Measurements from ENCODE around the gene CPLANE2.
A peak's percentile ranks its signal among the peaks of the same experiment; 100 is the strongest.
"Not testable (repeated sequence)": the region's sequence is repeated elsewhere in the genome, so short reads cannot be mapped to it uniquely, and the experiment has no call there.

CPLANE2 gene, protein sequence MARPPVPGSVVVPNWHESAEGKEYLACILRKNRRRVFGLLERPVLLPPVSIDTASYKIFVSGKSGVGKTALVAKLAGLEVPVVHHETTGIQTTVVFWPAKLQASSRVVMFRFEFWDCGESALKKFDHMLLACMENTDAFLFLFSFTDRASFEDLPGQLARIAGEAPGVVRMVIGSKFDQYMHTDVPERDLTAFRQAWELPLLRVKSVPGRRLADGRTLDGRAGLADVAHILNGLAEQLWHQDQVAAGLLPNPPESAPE

DNA sequence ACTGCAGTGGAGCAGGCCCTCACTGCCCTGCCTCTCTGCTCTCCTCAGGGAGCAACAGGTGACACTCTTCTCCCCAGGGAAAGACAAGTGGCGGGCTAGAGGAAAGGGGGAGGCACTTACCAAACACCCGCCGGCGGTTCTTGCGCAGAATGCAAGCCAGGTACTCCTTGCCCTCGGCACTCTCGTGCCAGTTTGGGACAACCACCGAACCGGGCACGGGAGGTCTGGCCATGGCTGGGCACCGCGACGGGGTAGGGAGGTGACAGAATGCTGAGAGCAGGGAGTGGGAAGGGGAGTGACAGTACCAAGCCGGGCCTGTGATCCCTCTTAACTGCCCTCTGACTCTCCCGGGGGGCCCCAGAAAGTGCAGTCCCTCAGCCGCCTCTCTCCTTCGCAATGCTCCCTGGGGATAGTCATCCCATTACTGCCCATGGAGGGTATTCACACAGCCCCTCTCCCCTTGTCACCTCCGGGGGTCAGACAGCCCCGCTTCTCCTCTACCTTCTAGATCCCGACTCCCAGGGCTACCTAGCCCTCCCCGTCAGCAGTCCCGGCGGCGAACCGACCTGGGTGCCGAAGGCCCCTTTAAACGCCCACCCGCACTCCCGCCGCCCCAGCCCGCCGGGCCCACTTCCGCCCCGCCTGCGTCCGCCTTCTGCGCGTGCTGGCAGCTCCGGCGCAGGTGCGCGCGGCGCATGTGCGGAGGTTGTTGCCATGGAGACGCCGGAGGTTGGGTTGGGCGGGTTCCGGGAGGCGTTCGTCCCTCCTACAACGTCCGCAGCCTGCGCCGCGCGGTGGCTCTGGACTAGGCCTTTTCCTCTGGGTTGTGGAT lies at the start of gene CPLANE2:
Gene CPLANE2, minus strand, starts transcription at position 673 of the 832 bp plus-strand sequence. Its CDS starts 441 bp downstream, at position 232.
- DNase-seq (ENCODE audit: low read depth in 2 of 2) = peak; percentile 92 to 96

- DNase-seq (ENCODE audit: low read depth in 2 of 2) = no peak
Measured at GRCh38 chr1:16286122-16286521, 49.1 kb upstream of the CPLANE2 start.

DNA sequence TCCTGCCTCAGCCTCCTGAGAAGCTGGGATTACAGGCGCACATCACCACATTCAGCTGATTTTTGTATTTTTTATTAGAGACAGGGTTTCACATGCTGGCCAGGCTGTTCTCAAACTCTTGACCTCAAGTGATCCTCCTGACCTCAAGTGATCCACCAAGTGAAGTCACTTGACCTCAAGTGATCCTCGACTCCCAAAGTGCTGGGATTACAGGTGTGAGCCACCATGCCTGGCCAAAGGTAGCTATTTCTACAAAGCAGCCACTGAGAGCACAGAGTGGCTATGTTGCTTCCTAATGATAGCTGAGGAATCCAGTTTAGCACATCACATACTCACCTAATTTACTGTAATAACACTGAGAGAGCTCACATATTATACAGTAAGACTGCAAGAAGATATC lies 44.8 kb upstream of the CPLANE2 start:
- DNase-seq (ENCODE audit: low read depth in 2 of 2) = no peak

DNA sequence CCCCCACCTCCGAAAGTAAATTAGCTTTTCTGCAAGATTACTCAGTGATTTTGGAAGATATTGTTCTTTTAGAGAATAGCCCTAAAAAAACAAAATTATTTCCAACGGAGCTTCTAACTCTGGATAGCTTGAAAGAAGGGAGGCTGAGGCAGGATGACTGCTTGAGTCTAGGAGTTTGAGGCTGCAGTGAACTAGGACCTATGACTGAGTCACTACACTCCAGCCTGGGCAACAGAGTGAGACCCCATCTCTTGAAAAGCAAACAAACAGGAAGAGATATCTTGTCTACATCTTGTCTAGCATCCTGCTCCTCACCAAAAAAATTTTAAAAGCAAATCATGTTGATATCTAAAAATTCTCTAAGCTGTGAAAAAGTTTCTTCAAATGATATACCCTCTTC lies 42.2 kb upstream of the CPLANE2 start:
- no peak for DNase-seq (ENCODE audit: low read depth in 2 of 2)

- DNase-seq (ENCODE audit: low read depth in 2 of 2) = no peak
Measured at GRCh38 chr1:16276302-16277030, 39.5 kb upstream of the CPLANE2 start.

- no peak for DNase-seq (ENCODE audit: low read depth in 2 of 2)
Measured at GRCh38 chr1:16275591-16275990, 38.6 kb upstream of the CPLANE2 start.

DNA sequence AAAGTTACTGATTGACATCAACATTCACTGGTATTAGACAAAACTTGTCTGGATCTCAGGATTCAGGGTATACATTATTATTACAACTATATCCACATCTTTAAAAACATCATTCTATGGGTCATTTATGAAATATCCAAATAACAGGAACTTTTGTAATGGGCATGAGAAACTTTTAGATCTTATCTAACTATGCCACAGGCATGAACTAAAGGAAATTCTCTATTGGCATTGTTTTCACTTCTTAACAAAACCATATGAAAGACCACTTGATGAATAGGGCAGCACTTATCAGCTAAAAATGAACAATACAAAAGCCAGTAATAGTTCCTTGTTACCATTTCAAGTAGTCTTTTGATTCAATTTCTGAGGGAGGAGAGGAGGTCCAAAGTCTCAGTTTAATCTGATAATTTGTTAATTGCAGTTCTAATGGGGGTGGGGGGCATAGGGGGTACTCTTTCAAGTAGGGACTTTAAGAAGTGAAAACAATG lies 30.8 kb upstream of the CPLANE2 start:
- no peak for DNase-seq (ENCODE audit: low read depth in 2 of 2)

DNA sequence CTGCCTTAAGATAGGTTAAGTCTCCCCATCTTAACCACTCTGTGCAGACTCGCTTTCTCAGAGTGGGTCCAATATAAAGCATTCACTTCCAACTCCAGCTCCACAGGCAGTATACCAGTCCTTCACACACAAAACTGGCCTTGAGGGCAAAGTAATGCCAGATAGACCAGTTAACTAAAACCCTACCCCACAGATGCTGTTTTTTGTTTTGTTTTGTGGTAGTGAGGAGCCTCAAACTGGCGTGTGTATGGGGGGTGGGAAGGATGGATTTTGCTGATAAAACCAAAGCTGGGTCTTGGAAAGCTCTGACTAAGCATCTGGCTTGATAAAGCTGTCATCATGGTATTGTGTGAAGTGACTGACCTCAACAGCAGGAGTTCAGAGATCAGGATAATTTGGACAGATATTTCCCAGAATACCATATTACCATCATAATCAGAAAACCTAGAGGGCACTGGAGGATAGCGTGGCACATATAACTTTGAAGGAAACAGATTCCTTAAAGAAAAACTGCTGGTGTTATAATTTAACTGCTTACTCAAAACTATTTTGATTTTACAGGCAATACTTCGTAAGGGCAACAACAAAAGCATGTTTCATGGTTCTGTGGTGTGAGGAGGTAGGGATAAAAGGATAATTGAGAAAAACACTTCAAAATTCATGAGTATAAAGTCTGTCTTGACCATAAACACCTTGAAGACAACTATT lies 29.6 kb upstream of the CPLANE2 start:
- DNase-seq (ENCODE audit: low read depth in 2 of 2) = no peak

- no peak for DNase-seq (ENCODE audit: low read depth in 2 of 2)
Measured at GRCh38 chr1:16262067-16262466, 25.1 kb upstream of the CPLANE2 start.

DNA sequence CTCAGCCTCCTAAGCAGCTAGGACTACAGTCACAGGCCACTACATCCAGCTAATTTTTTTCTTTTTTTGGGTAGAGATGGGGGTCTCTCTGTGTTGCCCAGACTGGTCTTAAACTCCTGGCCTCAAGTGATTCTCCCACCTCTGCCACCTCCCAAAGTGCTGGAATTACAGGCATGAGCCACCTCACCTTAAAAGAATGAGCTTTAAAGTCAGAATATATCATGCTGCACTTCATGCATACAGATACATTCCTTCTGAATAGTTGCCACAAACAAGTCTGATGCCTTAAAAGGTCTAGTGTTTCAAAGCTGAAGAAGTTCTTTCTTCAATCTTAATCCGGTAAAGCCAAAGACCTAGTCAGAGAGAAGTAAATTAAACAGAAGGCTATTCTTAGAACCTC lies 23.8 kb upstream of the CPLANE2 start:
- DNase-seq (ENCODE audit: low read depth in 2 of 2) = no peak

DNA sequence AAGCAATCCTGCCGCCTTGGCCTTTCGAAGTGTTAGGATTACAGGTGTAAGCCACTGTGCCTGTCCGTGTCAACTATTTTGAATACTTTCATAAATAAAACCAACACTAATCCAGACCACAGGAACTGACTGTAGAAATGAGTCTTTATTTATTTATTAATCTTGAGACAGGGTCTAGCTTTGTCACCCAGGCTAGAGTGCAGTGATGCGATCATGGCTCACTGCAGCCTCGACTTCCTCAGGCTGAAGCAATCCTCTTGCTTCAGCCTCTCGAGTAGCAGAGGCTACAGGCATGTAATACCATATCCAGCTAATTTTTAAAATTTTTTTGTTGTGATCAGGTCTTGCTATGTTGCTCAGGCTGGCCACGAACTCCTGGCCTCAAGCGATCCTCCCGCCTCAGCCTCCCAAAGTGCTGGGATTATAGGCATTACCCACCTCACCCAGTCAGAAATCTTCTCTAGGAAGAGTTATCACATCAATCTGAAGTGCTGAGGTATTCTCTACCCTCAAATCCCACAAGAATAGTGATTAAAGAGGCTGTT lies 21.7 kb upstream of the CPLANE2 start:
- DNase-seq (ENCODE audit: low read depth in 2 of 2) = no peak

DNA sequence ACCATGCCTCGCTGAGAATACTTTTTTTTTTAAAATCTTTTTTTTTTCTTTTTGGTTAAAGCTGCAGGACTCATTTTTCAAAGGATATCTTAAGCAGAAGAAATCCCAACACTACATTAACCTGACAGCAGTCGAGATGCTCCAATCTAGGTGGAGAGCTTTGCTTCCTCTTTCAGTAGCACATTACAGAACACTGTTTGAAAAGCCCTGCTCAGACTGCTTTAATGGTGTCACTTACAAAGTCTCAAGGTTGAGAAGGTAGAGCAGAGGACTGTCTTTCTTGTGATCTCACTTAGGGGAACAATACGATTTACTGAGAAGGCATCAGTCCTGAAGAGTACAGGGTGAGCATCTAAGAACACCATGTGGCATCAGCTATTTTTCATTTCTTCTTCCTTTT lies 21.0 kb upstream of the CPLANE2 start:
- DNase-seq (ENCODE audit: low read depth in 2 of 2) = no peak

DNA sequence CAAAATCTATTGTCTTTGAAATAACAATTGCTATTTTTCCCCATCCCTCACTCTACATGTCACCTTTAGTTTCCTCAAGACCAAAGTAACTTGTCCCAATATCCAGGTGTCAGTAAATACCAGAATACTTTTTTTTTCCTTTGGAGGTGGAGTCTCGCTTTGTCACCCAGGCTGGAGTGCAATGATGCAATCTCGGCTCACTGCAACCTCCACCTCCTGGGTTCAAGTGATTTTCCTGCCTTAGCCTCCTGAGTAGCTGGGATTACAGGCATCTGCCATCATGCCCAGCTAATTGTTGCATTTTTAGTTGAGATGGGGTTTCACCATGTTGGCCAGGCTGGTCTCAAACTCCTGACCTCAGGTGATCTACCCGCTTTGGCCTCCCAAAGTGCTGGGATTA lies 20.6 kb upstream of the CPLANE2 start:
- not testable (repeated sequence) for DNase-seq (ENCODE audit: low read depth in 2 of 2)

DNA sequence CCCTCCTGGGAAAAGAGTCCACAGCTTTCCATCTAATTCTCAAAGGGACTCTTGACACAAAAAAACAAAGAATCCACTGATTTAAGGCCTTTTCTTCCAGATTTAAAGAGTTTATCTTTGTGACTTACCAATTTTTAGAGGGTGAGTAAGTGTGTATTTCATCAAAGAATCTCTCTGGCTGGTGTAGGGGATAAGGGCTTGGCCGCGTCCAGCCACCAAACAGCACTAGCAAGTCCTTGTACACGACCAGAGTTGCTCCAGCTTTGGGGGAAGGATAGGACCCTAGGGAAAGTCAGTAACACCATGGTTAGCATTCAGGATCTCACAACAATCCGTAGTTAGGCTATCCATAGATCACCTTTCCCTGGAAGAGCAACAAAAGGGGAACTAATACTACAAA lies 19.5 kb upstream of the CPLANE2 start:
- no peak for DNase-seq (ENCODE audit: low read depth in 2 of 2)

GRCh38 chr1:16254263-16254928 lies 17.4 kb upstream of the CPLANE2 start:
- DNase-seq (ENCODE audit: low read depth in 2 of 2) = no peak

- DNase-seq (ENCODE audit: low read depth in 2 of 2) = no peak
Measured at GRCh38 chr1:16253332-16253922, 16.4 kb upstream of the CPLANE2 start.

- DNase-seq (ENCODE audit: low read depth in 2 of 2) = no peak
Measured at GRCh38 chr1:16252912-16253311, 15.9 kb upstream of the CPLANE2 start.

- no peak for DNase-seq (ENCODE audit: low read depth in 2 of 2)
Measured at GRCh38 chr1:16251381-16251780, 14.4 kb upstream of the CPLANE2 start.

DNA sequence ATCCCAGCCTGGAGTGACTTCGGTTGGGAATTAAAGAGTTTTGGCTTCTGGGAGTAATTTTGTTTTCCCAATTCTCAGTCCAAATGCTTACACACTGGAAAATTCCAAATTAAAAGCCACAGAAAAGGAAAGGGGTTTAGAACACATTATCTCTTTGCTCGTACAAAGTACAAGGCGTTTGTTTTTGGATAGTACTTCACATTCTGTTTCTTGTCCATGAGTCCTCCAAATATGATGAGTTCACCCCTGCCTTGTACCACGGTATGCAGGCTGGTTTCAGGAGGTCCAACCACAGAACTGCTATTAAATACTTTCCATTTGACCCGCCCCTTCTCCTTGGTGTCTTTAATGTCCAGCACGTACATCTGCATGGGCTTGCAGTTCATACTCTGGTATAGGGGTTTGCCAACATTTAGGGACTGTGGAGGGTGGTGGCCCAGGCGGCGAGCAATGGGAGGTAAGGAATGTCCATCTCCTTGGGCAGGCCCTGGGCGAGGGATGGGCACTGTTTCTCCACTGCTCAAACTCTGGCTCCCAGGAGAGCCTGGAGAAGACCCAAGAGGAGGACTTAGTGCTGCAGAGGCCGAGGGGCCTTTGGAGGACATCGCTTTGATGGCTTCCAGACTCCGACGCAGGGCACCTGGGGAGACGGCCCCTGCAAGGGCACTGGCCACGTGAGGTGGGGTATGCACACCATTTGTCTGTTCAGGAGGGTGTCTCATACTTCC lies 13.7 kb upstream of the CPLANE2 start:
- no peak for DNase-seq (ENCODE audit: low read depth in 2 of 2)
